ENCODE data around the gene GLDN. TPM values are rescaled to one million over a fixed set of nuclear protein-coding genes. Genes with fewer than 3 reads are reported as not detected.

The GLDN gene
- polyA plus RNA-seq, 1 donor from 2014 or later, result 0.58 TPM

GRCh38 chr15:51313074-51313393 is 28.4 kb upstream of the GLDN start:
- TF ChIP-seq POLR2AphosphoS5 (IDR thresholded peaks at IDR 0.05) (no peak), EZH2 (IDR thresholded peaks at IDR 0.05; ENCODE audit: borderline replicate concordance, insufficient read depth, low read length, poor library complexity, severe bottlenecking) (no peak), CTCF (IDR thresholded peaks at IDR 0.05; ENCODE audit: poor library complexity, severe bottlenecking) (no peak), SMC3 (conservative IDR thresholded peaks at IDR 0.05; ENCODE audit: poor library complexity) (no peak), EP300 (conservative IDR thresholded peaks at IDR 0.05; ENCODE audit: poor library complexity, severe bottlenecking) (no peak)
- TF ChIP-seq, protein P1, sequence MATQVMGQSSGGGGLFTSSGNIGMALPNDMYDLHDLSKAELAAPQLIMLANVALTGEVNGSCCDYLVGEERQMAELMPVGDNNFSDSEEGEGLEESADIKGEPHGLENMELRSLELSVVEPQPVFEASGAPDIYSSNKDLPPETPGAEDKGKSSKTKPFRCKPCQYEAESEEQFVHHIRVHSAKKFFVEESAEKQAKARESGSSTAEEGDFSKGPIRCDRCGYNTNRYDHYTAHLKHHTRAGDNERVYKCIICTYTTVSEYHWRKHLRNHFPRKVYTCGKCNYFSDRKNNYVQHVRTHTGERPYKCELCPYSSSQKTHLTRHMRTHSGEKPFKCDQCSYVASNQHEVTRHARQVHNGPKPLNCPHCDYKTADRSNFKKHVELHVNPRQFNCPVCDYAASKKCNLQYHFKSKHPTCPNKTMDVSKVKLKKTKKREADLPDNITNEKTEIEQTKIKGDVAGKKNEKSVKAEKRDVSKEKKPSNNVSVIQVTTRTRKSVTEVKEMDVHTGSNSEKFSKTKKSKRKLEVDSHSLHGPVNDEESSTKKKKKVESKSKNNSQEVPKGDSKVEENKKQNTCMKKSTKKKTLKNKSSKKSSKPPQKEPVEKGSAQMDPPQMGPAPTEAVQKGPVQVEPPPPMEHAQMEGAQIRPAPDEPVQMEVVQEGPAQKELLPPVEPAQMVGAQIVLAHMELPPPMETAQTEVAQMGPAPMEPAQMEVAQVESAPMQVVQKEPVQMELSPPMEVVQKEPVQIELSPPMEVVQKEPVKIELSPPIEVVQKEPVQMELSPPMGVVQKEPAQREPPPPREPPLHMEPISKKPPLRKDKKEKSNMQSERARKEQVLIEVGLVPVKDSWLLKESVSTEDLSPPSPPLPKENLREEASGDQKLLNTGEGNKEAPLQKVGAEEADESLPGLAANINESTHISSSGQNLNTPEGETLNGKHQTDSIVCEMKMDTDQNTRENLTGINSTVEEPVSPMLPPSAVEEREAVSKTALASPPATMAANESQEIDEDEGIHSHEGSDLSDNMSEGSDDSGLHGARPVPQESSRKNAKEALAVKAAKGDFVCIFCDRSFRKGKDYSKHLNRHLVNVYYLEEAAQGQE (IDR thresholded peaks at IDR 0.05; ENCODE audit: borderline replicate concordance), result no peak
- no peaks in the 10 kb centered on the region for H4K20me1 ChIP-seq (ENCODE audit: insufficient read depth)
- no peaks in the 10 kb centered on the region for H3K27me3 ChIP-seq (ENCODE audit: insufficient read depth, low read depth, low read length)
- H3K4me3 ChIP-seq (ENCODE audit: low read length), result no peak overlapping the region
- H3K9ac ChIP-seq (ENCODE audit: low read length), result no peak overlapping the region
- H3K9me2 ChIP-seq (ENCODE audit: insufficient read depth, low read length), result no peaks in the 10 kb centered on the region
- H3K27ac ChIP-seq (ENCODE audit: low read length), result no peak overlapping the region
- H2AFZ ChIP-seq (ENCODE audit: low read depth, low read length), result no peak overlapping the region
- H3K36me3 ChIP-seq (ENCODE audit: insufficient read depth, low read length), result no peaks in the 10 kb centered on the region
- no peaks in the 10 kb centered on the region for H3K9me3 ChIP-seq (ENCODE audit: low read length)
- no peaks in the 10 kb centered on the region for H3K79me2 ChIP-seq (replicated peaks; ENCODE audit: insufficient read depth, low read length)
- H3F3A ChIP-seq (ENCODE audit: insufficient read depth, low read length, poor library complexity, severe bottlenecking), result no peaks in the 10 kb centered on the region
- H3K4me2 ChIP-seq (ENCODE audit: low read length), result no peak overlapping the region

GRCh38 chr15:51313644-51314280 is 27.7 kb upstream of the GLDN start:
- H3K27me3 ChIP-seq (ENCODE audit: insufficient read depth, low read depth, low read length), result no peaks in the 10 kb centered on the region
- no peaks in the 10 kb centered on the region for H3K79me2 ChIP-seq (replicated peaks; ENCODE audit: insufficient read depth, low read length)
- no peaks in the 10 kb centered on the region for H4K20me1 ChIP-seq (ENCODE audit: insufficient read depth)
- no peak overlapping the region for H3K4me2 ChIP-seq (ENCODE audit: low read length)
- H3K36me3 ChIP-seq (ENCODE audit: insufficient read depth, low read length), result no peaks in the 10 kb centered on the region
- no peak overlapping the region for H3K27ac ChIP-seq (ENCODE audit: low read length)
- TF ChIP-seq EZH2 (IDR thresholded peaks at IDR 0.05; ENCODE audit: borderline replicate concordance, insufficient read depth, low read length, poor library complexity, severe bottlenecking) (no peak), POLR2AphosphoS5 (IDR thresholded peaks at IDR 0.05) (no peak), CTCF (IDR thresholded peaks at IDR 0.05; ENCODE audit: poor library complexity, severe bottlenecking) (no peak)
- TF ChIP-seq, protein P1 (IDR thresholded peaks at IDR 0.05; ENCODE audit: borderline replicate concordance), result no peak
- H3K4me3 ChIP-seq (ENCODE audit: low read length), result no peak overlapping the region
- no peaks in the 10 kb centered on the region for H3K9me2 ChIP-seq (ENCODE audit: insufficient read depth, low read length)
- H3F3A ChIP-seq (ENCODE audit: insufficient read depth, low read length, poor library complexity, severe bottlenecking), result no peaks in the 10 kb centered on the region
- H3K9ac ChIP-seq (ENCODE audit: low read length), result no peak overlapping the region
- H2AFZ ChIP-seq (ENCODE audit: low read depth, low read length), result no peak overlapping the region
- no peaks in the 10 kb centered on the region for H3K9me3 ChIP-seq (ENCODE audit: low read length)

Measured in neural cell (in vitro differentiated cells).